Suppressor macrophage (primary cell): ENCODE results near the gene ASNS.
"Not testable (repeated sequence)": the region's sequence is repeated elsewhere in the genome, so short reads cannot be mapped to it uniquely, and the experiment has no call there.

Source experiments
- DNase-seq, 4 experiments: peaks; one replicate each; pipeline ENCODE4 v3.0.0-alpha.2; 2020 to 2022
- total RNA-seq, 17 experiments: gene quantifications; one replicate each; lab custom pipeline; 2026; ENCODE audit warnings: mixed read lengths in 6 of 17, inconsistent platforms in 3 of 17; lab: John Stamatoyannopoulos, UW

ASNS gene, protein sequence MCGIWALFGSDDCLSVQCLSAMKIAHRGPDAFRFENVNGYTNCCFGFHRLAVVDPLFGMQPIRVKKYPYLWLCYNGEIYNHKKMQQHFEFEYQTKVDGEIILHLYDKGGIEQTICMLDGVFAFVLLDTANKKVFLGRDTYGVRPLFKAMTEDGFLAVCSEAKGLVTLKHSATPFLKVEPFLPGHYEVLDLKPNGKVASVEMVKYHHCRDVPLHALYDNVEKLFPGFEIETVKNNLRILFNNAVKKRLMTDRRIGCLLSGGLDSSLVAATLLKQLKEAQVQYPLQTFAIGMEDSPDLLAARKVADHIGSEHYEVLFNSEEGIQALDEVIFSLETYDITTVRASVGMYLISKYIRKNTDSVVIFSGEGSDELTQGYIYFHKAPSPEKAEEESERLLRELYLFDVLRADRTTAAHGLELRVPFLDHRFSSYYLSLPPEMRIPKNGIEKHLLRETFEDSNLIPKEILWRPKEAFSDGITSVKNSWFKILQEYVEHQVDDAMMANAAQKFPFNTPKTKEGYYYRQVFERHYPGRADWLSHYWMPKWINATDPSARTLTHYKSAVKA
- 0.06 to 1.3 (median 0.42) reads per million in 17 experiments for total RNA-seq

DNA sequence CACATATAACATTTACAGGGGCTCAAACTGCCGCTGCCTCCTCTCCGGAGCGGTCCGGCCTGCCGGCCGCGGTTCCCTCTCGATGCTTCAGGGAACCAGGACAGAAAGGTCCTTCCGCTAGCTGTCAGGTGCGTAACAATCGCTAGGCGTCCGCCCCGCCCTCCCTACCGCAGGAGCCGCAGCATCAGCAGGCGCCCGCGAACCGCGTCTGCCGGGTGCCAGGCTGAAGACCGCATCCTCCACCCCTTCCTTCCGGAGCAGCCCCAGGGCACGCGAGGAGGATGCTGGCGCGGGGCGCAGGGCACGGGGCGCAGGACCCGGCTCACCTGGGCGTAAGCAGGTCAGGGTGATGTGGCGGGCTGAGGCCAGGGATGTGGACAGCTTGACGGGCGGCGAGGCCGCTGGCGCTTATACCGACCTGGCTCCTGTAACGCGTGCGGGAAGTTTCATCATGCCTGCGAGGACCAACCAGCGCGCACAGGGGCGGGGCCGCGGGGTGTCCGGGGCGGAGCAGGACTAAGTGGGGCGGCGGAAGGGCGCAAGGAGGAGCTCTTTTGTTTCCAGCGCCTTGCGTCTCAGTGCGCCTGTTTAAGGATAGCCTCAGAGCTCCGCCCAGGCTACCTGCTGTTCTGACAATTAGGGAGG is at the start of gene ASNS:
Gene ASNS, minus strand, starts transcription at position 384 of the 645 bp plus-strand sequence. CDS start 3,252 bp downstream, outside the sequence.
- DNase-seq = peak; percentile 85 to 94 (median 89)

DNA sequence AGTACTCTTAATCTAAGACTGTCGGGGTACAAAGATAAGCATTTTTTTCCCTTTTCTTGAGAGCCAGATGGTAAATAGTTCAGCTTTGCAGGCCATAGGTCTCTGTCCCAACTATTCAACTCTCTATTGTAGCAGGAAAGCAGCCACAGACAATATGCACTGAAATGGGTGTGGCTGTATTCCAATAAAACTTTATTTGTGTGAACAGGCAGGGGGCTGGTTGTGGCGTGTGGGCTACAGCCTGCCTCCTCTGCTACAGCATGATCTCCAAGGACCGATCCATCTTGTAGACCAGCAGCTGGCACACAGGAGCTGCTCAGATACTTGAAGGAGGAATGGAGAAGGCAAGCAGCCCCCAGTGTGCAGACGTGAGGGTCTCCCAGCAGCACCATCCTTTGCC is 49.0 kb upstream of the ASNS start:
- not testable (repeated sequence) for DNase-seq

DNA sequence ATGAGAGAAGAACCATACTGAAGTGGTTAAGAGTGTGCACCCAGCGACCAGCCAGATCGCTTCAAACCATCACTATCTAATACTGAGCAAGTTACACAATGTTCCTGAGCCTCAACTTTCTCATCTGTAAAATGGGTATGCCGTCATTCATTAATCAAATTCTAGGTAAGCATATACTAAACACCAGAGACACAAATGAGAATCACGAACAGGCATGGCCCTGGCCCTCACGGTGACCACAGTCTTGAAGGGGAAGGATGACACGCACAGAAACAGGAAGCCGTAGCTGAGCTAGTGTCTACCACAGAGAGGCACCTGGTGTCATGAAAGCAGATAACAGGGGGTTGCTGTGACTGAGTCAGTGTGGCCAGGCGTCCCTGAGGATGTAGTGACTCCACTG is 43.1 kb upstream of the ASNS start:
- DNase-seq = not testable (repeated sequence)

DNA sequence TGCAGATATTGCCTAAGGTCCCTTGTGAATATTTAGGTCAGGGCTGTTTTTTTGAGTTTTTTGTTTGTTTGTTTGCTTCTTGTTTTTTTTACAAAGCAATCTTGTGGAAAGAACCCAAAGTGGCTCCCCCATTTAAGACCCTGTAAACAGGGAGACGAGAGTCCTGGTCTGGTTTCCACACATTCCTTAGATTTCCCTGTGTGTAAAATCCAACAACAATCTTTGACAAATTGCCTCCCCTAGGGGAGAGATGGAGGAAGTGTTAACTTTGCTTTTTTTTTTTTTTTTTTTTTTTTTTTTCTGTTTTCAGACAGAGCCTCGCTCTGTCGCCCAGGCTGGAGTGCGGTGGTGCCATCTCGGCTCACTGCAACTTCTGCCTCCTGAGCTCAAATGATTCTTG is 40.1 kb upstream of the ASNS start:
- not testable (repeated sequence) for DNase-seq

DNA sequence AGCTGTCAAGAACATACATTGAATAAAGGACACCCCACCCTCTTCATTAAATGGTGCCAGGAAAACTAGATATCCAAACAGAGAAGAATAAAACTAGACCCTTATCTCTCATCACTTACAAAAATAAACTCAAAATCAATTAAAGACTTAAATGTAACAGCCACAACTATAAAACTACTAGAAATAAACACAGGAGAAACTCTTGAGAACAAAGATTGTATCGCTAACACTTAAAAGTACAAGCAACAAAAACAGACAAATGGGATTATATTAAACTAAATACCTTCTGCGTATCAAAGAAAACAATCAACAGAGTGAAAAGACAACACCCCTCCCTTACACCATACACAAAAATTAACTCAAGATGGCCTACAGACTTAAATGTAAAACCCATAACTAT is 24.7 kb upstream of the ASNS start:
- not testable (repeated sequence) for DNase-seq

DNA sequence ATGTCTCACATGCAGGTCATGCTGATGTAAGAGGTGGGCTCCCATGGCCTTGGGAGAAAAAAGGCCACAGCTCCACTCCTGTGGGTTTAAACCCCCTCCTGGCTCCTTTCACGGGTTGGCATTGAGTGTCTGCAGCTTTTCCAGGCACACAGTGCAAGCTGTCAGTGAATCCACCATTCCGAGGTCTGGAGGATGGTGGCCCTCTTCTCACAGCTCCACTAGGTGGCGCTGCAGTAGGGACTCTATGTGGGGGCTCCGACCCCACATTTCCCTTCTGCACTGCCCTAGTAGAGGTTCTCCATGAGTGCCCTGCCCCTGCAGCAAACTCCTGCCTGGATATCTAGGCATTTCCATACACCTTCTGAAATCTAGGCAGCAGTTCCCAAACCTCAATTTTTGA is 19.5 kb upstream of the ASNS start:
- DNase-seq = not testable (repeated sequence)

DNA sequence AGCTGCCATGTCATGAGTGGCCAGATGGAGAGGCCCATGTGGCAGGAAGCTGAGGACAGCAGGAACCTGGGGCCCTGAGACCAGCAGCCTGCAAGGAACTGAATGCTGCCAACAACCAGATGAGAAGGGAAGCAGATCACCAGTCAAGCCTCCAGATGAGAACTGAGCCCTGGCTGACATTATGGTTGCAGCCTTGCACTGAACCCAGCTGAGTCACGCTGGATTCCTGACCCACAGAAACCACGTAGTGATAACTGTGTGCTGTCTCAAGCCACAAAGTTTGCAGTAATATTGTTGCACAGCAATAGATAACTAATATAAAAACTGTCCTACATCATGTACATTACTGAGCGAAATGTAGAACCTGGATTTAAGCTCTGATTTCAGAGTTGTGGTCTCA is 7.3 kb upstream of the ASNS start:
- not testable (repeated sequence) for DNase-seq

DNA sequence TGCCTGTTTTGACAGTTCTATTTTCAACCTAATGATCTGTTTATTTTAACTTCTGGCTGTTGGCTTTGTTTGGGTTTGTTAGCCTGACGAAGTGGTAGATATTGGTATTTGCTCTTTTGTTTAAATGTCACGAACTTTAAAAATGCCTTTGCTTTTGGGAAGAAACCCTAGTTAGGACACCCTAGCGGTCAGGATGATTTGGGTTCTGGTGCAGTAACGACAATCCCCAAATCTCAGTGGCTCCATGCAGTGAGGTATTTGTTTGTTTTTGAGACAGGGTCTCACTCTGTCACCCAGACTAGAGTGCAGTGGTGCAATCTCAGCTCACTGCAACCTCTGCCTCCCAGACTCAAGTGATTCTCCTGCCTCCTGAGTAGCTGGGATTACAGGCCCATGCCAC is 2.7 kb upstream of the ASNS start:
- not testable (repeated sequence) for DNase-seq

DNA sequence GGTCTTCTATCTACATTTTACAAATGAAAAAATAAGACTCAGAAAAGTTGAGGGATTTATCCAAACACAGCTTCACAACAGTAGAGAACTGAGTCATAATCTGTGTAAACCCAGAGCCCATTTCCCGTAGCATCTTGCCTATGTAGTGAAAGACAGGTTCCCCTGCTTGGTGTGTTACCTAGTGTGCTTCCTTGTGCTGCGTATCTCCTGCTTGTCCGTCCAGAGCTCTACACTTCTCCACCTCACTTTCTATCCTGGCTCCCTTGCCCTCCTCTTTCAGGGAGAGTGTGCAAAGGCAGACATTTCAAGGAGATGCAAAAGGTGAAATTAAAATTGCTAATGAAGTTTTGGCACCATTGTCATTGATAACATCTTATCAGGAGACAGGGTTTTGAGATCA is 1.4 kb upstream of the ASNS start:
- DNase-seq = no peak

DNA sequence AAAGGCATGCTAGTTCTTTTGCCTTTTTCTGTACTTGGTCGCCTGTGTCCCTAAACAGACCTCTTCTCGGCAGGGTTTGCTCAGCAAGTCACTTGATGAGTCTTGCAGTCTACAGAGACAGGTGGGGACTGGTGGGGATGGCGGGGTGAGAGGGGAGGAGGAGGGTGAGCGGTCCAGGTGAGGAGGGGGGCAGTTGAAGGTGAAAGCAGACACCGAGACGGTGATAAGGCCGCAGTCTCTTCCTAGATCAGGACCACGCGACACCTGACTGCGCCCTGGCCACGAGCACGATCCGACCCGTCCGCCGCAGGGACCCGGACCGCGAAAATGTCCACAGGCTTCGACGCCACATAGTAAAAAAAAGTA is 566 bp downstream of the ASNS start:
- no peak for DNase-seq

DNA sequence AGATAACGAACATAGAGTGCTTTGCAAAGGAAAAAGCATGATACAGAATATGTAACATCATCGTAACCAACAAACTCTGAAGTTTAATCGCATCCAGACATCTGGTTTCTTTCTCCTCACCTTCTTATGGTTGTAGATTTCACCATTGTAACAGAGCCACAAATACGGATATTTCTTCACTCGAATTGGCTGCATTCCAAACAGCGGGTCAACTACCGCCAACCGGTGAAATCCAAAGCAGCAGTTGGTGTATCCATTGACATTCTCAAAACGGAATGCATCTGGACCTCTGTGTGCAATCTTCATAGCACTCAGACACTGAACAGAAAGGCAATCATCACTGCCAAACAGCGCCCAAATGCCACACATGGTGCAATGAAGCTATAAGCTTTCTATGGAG is 3.4 kb downstream of the ASNS start:
- no peak for DNase-seq

DNA sequence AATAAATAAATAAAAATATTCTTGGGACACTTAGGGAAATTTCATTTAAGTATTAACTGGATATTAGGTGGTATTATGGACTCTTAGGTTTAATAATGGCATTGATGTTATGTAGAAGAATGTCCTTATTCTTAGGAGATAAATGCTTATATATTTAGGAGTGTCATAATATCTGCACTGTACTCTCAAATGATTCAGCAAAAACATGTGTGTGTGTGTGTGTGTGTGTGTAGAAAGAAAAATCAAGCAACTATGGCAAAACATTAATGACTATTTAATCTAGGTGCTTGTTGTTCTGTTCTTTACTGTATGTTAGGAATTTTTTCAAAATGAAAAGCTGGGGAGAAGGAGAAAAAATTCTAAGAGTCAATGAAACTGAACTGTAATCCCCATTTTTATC is 3.9 kb downstream of the ASNS start:
- no peak for DNase-seq

DNA sequence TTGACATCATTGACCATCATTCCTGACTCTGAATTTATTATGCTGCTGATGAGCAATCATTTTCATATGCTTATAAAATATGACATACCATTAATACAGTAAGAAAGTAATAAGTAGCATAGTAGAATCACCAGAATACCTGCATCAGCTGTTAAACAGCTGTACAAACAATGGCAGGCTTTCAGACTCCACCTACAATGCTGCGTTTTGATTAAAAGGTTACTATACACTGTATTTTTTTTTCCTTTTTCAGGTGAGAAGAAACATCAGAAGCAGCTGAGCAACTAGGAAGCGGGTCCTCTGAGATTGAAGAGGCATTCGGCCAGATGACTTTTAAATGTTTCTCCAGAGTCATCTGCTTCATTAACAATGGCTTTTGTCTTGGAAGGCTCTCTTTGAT is 7.1 kb downstream of the ASNS start:
- DNase-seq = no peak

DNA sequence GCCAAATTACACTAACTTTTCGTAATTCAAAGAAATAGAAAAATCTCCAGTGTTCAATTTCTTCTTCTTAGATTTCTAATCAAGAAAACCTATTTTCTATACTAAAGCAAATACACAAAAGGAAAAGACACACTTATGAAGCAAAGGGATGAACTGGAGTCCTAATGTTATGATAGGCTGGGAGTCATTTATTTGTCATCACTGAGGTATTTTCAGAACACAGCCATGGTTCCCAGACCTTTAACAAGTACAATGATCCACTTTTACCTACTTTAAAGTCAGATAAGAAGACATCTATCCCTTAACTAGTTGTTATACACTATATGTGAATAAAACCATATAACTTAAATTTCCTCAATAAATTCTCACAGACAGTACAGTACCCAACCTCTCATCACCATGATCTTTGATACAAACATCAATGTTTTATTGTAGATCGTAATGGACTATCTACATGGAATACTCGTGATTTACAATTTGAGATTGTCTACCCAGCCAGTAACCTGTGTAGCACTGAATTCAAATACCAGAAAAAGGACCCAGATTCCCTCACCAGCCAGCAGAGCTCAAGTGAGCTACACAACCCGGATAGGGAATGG is 12.5 kb downstream of the ASNS start:
- DNase-seq = no peak

DNA sequence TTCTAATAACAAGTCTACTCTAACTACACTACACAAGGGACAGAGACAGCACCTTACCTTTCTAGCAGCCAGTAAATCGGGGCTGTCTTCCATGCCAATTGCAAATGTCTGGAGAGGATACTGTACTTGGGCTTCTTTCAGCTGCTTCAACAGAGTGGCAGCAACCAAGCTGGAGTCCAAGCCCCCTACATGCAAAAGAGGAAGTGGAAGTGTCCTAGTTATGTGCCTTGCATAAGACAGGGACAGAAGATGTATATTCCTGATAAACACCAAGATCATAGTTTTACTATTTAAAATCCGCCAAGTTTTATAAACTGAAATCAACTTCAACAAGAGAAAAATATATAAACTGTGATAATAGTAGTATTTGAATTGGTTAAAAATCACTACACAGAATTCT is 14.0 kb downstream of the ASNS start:
- DNase-seq = no peak

DNA sequence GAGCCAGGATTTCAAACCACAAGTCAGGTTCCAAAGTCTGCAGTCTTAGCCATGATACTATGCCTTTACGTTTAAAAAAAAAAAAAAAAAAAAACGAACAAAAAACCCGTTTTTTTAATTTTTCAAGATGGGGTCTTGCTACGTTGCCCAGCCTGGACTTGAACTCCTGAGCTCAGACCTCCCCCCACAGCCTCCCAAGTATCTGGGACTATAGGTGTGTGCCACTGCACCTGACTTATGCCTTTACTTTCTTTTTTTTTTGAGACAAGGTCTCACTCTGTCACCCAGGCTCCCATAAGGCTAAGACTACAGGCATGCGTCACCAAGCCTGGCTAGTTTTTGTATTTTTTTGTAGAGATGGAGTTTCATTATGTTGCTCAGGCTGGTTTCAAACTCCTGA is 14.7 kb downstream of the ASNS start:
- DNase-seq = no peak

DNA sequence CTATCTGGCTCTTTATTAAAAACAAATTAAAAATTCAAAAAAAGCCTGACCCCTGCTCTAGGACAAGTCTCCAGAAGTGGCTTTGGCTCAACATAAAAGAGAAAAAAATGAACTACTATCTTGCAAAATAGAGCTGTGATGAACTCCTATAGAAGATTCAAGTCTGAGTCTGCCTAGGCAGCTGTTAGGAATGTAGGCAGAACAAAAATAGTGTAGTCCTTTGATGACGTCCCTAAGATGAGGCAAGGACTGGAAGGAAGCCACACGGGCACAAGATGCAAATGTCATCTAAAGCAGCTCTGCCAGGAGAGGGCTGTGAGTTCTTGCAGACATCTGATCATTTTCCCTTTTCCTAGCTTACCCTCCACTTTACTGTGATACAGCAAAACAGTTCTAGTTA is 20.5 kb downstream of the ASNS start:
- DNase-seq = no peak

DNA sequence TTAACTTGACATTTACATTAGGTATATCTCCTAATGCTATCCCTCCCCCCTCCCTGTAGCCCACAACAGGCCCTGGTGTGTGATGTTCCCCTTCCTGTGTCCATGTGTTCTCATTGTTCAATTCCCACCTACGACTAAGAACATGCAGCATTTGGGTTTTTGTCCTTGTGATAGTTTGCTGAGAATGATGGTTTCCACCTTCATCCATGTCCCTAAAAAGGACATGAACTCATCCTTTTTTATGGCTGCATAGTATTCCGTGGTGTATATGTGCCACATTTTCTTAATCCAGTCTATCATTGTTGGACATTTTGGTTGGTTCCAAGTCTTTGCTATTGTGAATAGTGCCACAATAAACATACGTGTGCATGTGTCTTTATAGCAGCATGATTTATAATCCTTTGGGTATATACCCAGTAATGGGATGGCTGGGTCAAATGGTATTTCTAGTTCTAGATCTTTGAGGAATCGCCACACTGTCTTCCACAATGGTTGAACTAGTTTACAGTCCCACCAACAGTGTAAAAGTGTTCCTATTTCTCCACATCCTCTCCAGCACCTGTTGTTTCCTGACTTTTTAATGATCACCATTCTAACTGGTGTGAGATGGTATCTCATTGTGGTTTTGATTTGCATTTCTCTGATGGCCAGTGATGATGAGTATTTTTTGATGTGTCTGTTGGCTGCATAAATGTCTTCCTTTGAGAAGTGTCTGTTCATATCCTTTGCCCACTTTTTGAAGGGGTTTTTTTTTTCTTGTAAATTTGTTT is 21.8 kb downstream of the ASNS start:
- DNase-seq = not testable (repeated sequence)

DNA sequence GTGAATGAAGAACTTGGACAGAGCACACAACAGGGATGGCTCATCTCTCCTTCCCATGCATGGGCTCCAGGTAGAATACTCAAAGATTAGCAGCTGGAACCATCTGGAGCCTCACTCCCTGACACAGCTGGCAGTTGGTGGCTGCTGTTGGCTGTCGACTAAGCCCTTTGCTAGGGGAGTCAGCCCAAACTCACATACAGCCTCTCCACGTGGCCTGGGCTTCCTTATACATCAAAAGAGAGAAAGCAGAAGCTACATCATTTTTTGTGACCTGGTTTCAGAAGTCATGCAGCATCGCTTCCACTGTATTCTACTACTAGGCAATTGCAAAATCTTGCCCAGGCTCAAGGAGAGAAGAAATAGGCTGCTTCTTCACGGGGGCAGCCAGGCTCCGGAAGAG is 24.4 kb downstream of the ASNS start:
- DNase-seq = peak in 1 of 4 experiments; percentile 3

DNA sequence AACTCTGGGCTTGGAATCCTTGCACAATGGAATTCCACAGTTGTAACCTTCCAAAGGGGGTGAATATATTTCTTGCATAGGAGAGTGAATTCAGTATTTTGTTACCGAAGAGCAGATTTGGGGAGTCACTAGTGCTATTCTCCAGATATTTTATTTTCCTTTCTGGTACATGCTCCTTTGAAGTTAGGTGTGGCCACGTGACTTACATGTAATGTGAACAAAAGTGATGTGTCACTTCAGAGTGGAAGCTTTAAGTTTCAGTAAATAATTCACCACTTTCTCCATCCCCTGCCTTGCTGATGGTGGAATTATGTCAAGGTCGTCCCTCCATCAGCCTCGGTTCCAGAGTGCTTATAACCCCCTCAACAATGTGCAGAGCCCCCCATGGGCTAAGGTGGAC is 25.3 kb downstream of the ASNS start:
- no peak for DNase-seq

DNA sequence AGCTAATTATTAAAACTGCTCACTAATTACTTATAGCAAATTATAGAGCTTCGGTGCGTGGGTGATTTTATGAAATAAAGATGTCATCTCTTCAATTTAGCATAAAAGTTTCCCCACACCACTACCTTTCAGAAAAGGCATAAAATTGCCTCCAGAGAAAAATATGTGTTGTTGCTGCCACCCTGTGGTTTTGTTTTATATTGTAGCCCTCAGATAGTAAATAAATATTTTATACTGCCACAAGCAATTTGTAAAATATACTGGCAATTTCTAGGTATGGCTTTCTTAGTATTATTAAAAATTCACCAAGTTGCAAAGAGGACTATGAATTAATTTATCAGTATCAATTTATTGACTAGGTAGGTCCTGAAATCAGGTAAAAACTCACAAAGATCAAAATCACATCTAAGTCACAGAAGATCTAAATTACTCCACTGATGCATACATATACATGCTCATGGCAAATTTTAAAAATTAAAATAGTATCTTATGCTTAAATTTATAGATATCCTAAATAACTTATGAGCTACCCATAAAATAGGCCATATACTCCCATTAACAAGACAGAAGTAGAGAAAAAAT is 26.5 kb downstream of the ASNS start:
- peak; percentile 20 to 42 (median 30) for DNase-seq

DNA sequence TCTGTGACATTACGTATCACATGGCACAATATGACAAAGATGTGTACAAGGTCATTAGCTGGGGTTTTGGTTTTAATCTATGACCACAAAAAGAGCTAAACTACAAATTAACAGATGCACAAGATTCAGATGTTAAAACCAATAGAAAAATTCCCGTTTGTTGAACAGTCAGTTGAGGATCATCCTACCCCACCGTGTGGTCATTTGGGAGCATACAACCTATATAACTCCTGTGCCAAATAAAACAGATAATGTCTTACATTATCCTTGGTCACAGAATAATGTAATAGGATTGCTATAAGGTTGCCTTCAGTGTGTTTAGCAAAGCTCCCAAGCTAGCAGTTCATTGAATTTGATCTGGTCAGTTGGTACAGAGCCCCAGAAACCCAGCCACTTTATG is 28.2 kb downstream of the ASNS start:
- DNase-seq = no peak
